ENCODE data around the gene PHPT1. TPM values are rescaled to one million over a fixed set of nuclear protein-coding genes. Genes with fewer than 3 reads are reported as not detected.

PHPT1 gene
- total RNA-seq, 1 experiment from 2014 or later: 75.5 TPM

GRCh38 chr9:136885950-136886578, 36.9 kb downstream of the PHPT1 start, which contains the start of gene TRAF2:
TRAF2 (plus strand) TSS chr9:136886516; CDS start chr9:136898741, 12,225 bp downstream.
- no peaks in the 10 kb centered on the region; the same call in 1 of the 2 replicates for H3K36me3 ChIP-seq (replicated peaks; ENCODE audit: control insufficient read depth, insufficient read depth, low read length)
- H3K4me3 ChIP-seq (ENCODE audit: insufficient read depth, low read depth, low read length): peak within 1 kb of the TSS; percentile 96
- DNase-seq: peak; percentile 100
- no peaks in the 10 kb centered on the region for H3K27me3 ChIP-seq (ENCODE audit: control insufficient read depth, insufficient read depth, low read length)

- Histone ChIP-seq H3K4me3 (ENCODE audit: insufficient read depth, low read depth, low read length) (peak overlapping the region; percentile 96), H3K27me3 (ENCODE audit: control insufficient read depth, insufficient read depth, low read length) (no peaks in the 10 kb centered on the region), H3K36me3 (replicated peaks; ENCODE audit: control insufficient read depth, insufficient read depth, low read length) (no peaks in the 10 kb centered on the region; the same call in 1 of the 2 replicates)
- DNase-seq: peak; percentile 96
Observed at GRCh38 chr9:136886610-136887597, 37.7 kb downstream of the PHPT1 start.

DNA sequence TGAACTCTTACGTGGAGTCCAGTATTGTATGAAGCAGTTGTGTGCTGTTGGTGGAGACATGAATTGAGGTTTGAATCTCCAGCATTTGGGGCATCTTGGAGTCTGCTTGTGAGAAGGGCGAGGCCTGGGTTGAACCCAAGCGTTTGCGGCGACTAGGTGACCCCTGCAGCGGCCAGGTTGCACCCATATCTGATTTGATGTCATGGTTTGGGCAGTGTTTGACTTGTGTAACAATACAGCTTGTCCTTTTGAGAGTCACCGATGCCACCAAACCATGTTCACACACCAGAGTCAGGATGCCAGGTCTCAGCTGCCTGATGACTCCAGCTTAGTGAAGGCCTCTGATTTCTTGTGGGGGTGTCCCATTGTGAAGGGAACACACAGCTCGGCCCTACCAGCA, 39.2 kb downstream of the PHPT1 start:
- Histone ChIP-seq H3K4me3 (ENCODE audit: insufficient read depth, low read depth, low read length) (no peak overlapping the region), H3K36me3 (replicated peaks; ENCODE audit: control insufficient read depth, insufficient read depth, low read length) (no peaks in the 10 kb centered on the region; the same call in 1 of the 2 replicates), H3K27me3 (ENCODE audit: control insufficient read depth, insufficient read depth, low read length) (no peaks in the 10 kb centered on the region)
- peak; percentile 23 for DNase-seq

DNA sequence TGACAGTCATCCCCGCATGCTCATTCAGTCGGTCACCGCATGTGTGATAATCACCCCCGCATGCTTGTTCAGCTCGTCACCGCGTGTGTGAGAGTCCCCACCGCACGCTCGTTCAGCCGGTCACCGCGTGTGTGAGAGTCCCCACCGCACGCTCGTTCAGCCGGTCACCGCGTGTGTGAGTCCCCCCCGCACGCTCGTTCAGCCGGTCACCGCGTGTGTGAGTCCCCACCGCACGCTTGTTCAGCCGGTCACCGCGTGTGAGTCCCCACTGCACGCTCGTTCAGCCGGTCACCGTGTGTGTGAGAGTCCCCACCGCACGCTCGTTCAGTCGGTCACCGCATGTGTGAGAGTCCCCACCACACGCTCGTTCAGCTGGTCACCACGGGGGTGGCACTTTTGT, 40.6 kb downstream of the PHPT1 start:
- no peaks in the 10 kb centered on the region for H3K27me3 ChIP-seq (ENCODE audit: control insufficient read depth, insufficient read depth, low read length)
- DNase-seq: no peak
- no peaks in the 10 kb centered on the region; the same call in 1 of the 2 replicates for H3K36me3 ChIP-seq (replicated peaks; ENCODE audit: control insufficient read depth, insufficient read depth, low read length)
- no peak overlapping the region for H3K4me3 ChIP-seq (ENCODE audit: insufficient read depth, low read depth, low read length)

DNA sequence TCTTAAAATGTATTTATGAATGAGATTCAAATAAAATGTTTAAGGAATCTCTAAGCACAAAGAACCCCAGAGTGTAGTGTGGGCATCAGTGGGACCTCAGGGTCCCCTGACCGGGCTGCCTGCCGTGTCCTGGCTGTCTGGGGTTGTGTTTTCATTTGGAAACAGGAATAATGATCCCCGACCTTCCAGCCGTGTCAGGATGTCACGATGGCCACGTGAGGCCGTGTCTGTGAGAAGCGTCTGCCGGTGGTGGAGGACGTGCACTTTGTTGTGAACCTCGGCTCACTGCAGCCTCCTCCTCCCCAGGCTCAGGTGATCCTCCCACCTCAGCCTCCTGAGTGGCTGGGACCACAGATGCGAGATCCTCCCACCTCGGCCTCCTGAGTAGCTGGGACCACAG, 41.5 kb downstream of the PHPT1 start:
- Histone ChIP-seq H3K27me3 (ENCODE audit: control insufficient read depth, insufficient read depth, low read length) (no peaks in the 10 kb centered on the region), H3K36me3 (replicated peaks; ENCODE audit: control insufficient read depth, insufficient read depth, low read length) (no peaks in the 10 kb centered on the region; the same call in 1 of the 2 replicates), H3K4me3 (ENCODE audit: insufficient read depth, low read depth, low read length) (no peak overlapping the region)
- peak; percentile 16 for DNase-seq

DNA sequence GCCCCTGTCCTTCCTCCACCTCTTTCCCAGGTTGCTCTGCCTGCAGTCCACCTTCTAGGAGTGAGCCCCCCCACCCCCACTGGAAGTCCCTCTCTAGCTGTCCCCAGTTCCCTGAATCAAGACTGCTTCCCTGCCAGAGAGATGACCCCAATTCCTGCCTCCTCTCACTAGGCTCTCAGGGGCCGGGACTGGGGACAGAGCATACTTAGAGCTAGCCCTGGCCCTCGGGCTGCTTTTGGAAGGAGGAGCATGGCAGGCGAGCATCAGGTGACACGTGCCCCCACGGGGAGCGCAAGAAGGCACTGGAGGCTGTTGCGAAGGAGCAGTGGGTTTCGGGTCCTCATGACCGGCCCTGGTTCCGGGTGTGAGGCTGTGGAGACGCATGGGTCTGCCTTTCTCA, 46.8 kb downstream of the PHPT1 start:
- Histone ChIP-seq H3K4me3 (ENCODE audit: insufficient read depth, low read depth, low read length) (no peak overlapping the region), H3K27me3 (ENCODE audit: control insufficient read depth, insufficient read depth, low read length) (no peaks in the 10 kb centered on the region), H3K36me3 (replicated peaks; ENCODE audit: control insufficient read depth, insufficient read depth, low read length) (peaks cover 15% of the 10 kb centered on the region)
- no peak for DNase-seq

GRCh38 chr9:136898483-136899100, 49.4 kb downstream of the PHPT1 start:
- no peak for DNase-seq
- Histone ChIP-seq H3K36me3 (replicated peaks; ENCODE audit: control insufficient read depth, insufficient read depth, low read length) (peaks cover 29% of the 10 kb centered on the region), H3K4me3 (ENCODE audit: insufficient read depth, low read depth, low read length) (no peak overlapping the region), H3K27me3 (ENCODE audit: control insufficient read depth, insufficient read depth, low read length) (no peaks in the 10 kb centered on the region)

DNA sequence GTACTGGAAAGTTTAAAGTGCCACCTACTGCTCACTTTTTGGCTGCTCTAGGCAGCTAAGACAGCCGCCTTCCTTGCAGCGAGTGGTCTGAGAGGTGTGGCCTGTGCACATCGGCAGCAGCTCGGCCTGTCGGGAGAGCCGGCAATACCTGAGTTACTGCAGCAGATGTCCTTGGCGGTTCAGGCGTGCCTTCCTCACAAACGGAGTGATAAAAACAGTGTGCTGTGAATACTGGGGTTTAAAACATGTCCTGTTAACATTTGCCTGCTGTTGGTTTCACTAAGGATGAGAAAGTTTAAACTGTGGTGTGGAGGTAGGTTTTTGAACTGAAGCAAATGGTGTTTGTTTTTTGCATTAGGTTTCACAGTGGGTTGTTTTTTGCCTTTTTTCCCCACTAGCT, 50.0 kb downstream of the PHPT1 start:
- Histone ChIP-seq H3K27me3 (ENCODE audit: control insufficient read depth, insufficient read depth, low read length) (no peaks in the 10 kb centered on the region), H3K36me3 (replicated peaks; ENCODE audit: control insufficient read depth, insufficient read depth, low read length) (peaks cover 29% of the 10 kb centered on the region), H3K4me3 (ENCODE audit: insufficient read depth, low read depth, low read length) (no peak overlapping the region)
- DNase-seq: no peak

DNA sequence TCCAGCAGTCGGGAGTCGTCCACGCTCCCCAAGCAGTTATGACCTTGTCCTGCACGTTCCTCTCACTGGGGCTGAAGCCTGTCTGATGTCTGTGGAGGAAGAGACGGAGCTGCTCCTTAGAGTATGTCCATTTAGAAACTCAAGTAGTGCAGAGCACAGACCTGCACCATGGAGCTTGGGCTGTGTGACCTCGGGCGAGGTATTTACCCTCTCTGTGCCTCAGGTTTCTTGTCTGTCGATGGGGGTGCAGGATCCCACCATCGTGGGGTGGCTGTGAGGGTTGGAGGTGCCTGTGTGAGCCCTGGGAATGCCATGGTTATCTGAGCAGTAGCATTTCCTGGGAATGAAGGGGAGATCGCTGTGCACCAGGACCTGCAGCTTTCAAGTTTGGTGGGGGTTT, 51.3 kb downstream of the PHPT1 start:
- H3K36me3 ChIP-seq (replicated peaks; ENCODE audit: control insufficient read depth, insufficient read depth, low read length): peaks cover 29% of the 10 kb centered on the region
- no peaks in the 10 kb centered on the region for H3K27me3 ChIP-seq (ENCODE audit: control insufficient read depth, insufficient read depth, low read length)
- no peak overlapping the region for H3K4me3 ChIP-seq (ENCODE audit: insufficient read depth, low read depth, low read length)
- DNase-seq: no peak

Other genes starting within 250 kb of the PHPT1 start
- 68.5 and 87.3 TPM in 2 replicates for gene EGFL7, start 186.5 kb upstream of the PHPT1 start, total RNA-seq (2014; rRNA removed; shearing (Covaris generic))
- 41.1 and 54.7 TPM in 2 replicates for gene AGPAT2, start 162.0 kb upstream of the PHPT1 start, total RNA-seq (2014; rRNA removed; shearing (Covaris generic))
- gene DIPK1B, start 136.8 kb upstream of the PHPT1 start, total RNA-seq (2014; rRNA removed; shearing (Covaris generic)): 57.0 and 75.7 TPM in 2 replicates
- gene LCN10, start 106.5 kb upstream of the PHPT1 start, total RNA-seq (2014; rRNA removed; shearing (Covaris generic)): 0.76 and 1.4 TPM in 2 replicates
- gene LCN6, start 100.9 kb upstream of the PHPT1 start, total RNA-seq (2014; rRNA removed; shearing (Covaris generic)): not detected in 2 replicates
- gene LCN8, start 91.2 kb upstream of the PHPT1 start, total RNA-seq (2014; rRNA removed; shearing (Covaris generic)): not detected in 2 replicates
- gene LCN15, start 84.9 kb upstream of the PHPT1 start, total RNA-seq (2014; rRNA removed; shearing (Covaris generic)): 0.18 TPM in 1 of 2 replicates, not detected in the other
- 73.9 and 80.6 TPM in 2 replicates for gene TMEM141, start 58.1 kb upstream of the PHPT1 start, total RNA-seq (2014; rRNA removed; shearing (Covaris generic))
- 0.66 and 0.85 TPM in 2 replicates for gene CCDC183, start 53.1 kb upstream of the PHPT1 start, total RNA-seq (2014; rRNA removed; shearing (Covaris generic))
- gene RABL6, start 41.5 kb upstream of the PHPT1 start, total RNA-seq (2014; rRNA removed; shearing (Covaris generic)): 150 TPM in 2 replicates
- gene AJM1, start 6.9 kb upstream of the PHPT1 start, total RNA-seq (2014; rRNA removed; shearing (Covaris generic)): 0.14 and 0.52 TPM in 2 replicates
- gene MAMDC4, start 2.9 kb downstream of the PHPT1 start, total RNA-seq (2014; rRNA removed; shearing (Covaris generic)): 1.2 and 3.0 TPM in 2 replicates
- 213 and 240 TPM in 2 replicates for gene EDF1, start 16.9 kb downstream of the PHPT1 start, total RNA-seq (2014; rRNA removed; shearing (Covaris generic))
- 40.9 and 48.6 TPM in 2 replicates for gene TRAF2, start 37.1 kb downstream of the PHPT1 start, total RNA-seq (2014; rRNA removed; shearing (Covaris generic))
- 97.5 and 105 TPM in 2 replicates for gene FBXW5, start 95.3 kb downstream of the PHPT1 start, total RNA-seq (2014; rRNA removed; shearing (Covaris generic))
- gene C8G, start 95.8 kb downstream of the PHPT1 start, total RNA-seq (2014; rRNA removed; shearing (Covaris generic)): not detected in 2 replicates
- 0.38 and 2.9 TPM in 2 replicates for gene LCN12, start 102.9 kb downstream of the PHPT1 start, total RNA-seq (2014; rRNA removed; shearing (Covaris generic))
- 1.3 and 2.0 TPM in 2 replicates for gene PTGDS, start 128.1 kb downstream of the PHPT1 start, total RNA-seq (2014; rRNA removed; shearing (Covaris generic))
- gene LCNL1, start 133.6 kb downstream of the PHPT1 start, total RNA-seq (2014; rRNA removed; shearing (Covaris generic)): 0.21 and 0.33 TPM in 2 replicates
- gene PAXX, start 143.0 kb downstream of the PHPT1 start, total RNA-seq (2014; rRNA removed; shearing (Covaris generic)): 45.7 and 53.2 TPM in 2 replicates
- not detected in 2 replicates for gene CLIC3, start 147.2 kb downstream of the PHPT1 start, total RNA-seq (2014; rRNA removed; shearing (Covaris generic))
- 6.8 and 10.4 TPM in 2 replicates for gene ABCA2, start 178.8 kb downstream of the PHPT1 start, total RNA-seq (2014; rRNA removed; shearing (Covaris generic))
- not detected in 2 replicates for gene FUT7, start 182.7 kb downstream of the PHPT1 start, total RNA-seq (2014; rRNA removed; shearing (Covaris generic))
- 10.1 and 25.1 TPM in 2 replicates for gene NPDC1, start 196.8 kb downstream of the PHPT1 start, total RNA-seq (2014; rRNA removed; shearing (Covaris generic))
- not detected in 2 replicates for gene ENTPD2, start 204.7 kb downstream of the PHPT1 start, total RNA-seq (2014; rRNA removed; shearing (Covaris generic))
- gene SAPCD2, start 221.1 kb downstream of the PHPT1 start, total RNA-seq (2014; rRNA removed; shearing (Covaris generic)): 59.7 and 59.9 TPM in 2 replicates
- 9.0 and 14.9 TPM in 2 replicates for gene UAP1L1, start 228.1 kb downstream of the PHPT1 start, total RNA-seq (2014; rRNA removed; shearing (Covaris generic))
- 70.5 and 70.9 TPM in 2 replicates for gene MAN1B1, start 237.6 kb downstream of the PHPT1 start, total RNA-seq (2014; rRNA removed; shearing (Covaris generic))

All from H7 (cell line).